ENCODE measurements around the gene NFIA.

The NFIA gene

DNA sequence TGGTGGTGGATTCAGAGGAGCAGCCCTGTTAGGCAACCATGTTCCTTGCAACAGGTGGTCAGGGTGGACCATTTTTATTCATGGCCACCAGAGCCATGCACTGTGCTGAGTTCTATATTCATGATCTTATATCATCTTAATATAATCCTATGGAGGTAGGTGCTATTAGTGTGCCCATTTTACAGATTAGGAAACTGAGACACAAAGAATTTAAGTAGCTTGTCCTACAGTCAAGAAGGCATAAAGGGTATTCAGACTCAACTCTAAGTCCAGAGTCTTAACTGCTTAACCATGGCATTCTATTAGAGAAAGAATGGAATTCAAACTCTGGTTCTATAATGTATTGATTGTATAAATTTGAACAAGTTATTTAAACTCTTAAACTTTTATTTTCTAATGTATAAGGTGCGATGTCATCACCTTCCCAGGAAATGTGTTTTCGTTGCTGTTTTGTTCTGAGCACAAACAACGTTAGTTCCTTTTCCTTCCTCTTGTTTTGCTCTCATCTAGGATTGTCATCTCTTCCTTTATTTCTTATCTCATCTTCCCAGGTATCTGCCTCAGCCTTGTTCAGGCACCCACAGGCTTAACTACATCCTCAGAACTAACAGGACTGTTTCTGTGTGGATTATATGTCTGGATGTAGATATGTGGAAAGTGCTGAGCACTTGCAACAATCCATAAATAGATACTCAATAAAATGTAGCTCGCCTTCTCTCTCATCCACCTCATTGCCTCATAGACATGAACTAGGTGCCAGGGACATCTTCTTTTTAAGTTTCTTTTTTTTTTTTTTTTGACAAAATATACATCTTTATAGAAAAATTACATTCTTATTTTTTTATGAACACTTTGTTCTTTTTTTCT is 207.1 kb downstream of the NFIA start:
- Histone ChIP-seq H3K9ac (ENCODE audit: insufficient read length) (no peak overlapping the region), H3K9me3 (ENCODE audit: low read depth, low read length) (no peaks in the 10 kb centered on the region), H3K27ac (no peak overlapping the region), H3K4me3 (no peak overlapping the region), H3K36me3 (ENCODE audit: insufficient read depth, low read length) (no peaks in the 10 kb centered on the region)
- no peak for DNase-seq (ENCODE audit: low read depth, low spot score)
- TF ChIP-seq EZH2 (IDR thresholded peaks at IDR 0.05) (no peak), FOXP2 (optimal IDR thresholded peaks at IDR 0.05; ENCODE audit: control extremely low read depth, extremely low read length, insufficient read depth) (no peak), POLR2AphosphoS5 (IDR thresholded peaks at IDR 0.05; ENCODE audit: borderline replicate concordance, low read depth, low read length) (no peak)

DNA sequence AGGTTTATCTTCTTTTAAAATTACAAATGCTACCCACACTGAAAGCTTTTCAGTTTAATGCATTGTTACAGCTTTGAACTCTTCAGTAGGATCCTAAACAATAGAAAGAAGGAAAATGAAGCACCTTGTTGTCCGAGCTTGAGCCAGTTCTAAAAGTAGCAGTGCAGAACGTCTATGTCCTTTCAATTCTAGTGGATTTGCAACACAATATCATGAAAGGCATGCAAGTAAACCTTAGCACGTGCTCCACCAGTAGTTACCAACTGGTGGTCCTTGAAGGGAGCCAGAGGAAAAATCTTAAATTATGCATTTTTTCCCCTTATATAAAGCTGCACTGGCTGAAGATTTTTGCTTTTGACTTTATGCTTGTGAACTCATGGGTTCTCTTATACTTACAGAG is 208.2 kb downstream of the NFIA start:
- Histone ChIP-seq H3K27ac (no peak overlapping the region), H3K36me3 (ENCODE audit: insufficient read depth, low read length) (no peaks in the 10 kb centered on the region), H3K4me3 (no peak overlapping the region), H3K9me3 (ENCODE audit: low read depth, low read length) (no peaks in the 10 kb centered on the region), H3K9ac (ENCODE audit: insufficient read length) (no peak overlapping the region)
- TF ChIP-seq POLR2AphosphoS5 (IDR thresholded peaks at IDR 0.05; ENCODE audit: borderline replicate concordance, low read depth, low read length) (no peak), EZH2 (IDR thresholded peaks at IDR 0.05) (no peak), FOXP2 (optimal IDR thresholded peaks at IDR 0.05; ENCODE audit: control extremely low read depth, extremely low read length, insufficient read depth) (no peak)
- DNase-seq (ENCODE audit: low read depth, low spot score), result no peak

DNA sequence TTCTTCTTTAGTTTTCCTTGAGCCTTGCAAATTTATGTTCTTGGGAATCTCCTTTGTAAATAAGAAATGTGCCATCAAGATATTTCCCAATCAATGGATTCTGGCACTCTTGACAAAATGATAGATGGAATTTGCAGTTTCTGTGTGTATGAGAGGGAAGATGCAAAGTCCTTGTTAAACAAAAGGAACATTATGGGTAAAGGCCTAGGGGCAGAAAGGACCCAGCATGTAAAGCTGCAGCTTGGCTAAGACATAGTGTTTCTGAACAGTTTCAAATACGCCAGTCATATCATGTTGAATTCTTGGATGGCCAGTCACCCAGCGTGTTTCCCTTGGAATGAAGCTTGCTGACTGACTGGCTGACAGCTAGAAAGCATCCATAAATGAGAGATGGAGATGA is 210.8 kb downstream of the NFIA start:
- Histone ChIP-seq H3K9ac (ENCODE audit: insufficient read length) (no peak overlapping the region), H3K27ac (no peak overlapping the region)
- TF ChIP-seq FOXP2 (optimal IDR thresholded peaks at IDR 0.05; ENCODE audit: control extremely low read depth, extremely low read length, insufficient read depth) (no peak), POLR2AphosphoS5 (IDR thresholded peaks at IDR 0.05; ENCODE audit: borderline replicate concordance, low read depth, low read length) (no peak), EZH2 (IDR thresholded peaks at IDR 0.05) (no peak)

DNA sequence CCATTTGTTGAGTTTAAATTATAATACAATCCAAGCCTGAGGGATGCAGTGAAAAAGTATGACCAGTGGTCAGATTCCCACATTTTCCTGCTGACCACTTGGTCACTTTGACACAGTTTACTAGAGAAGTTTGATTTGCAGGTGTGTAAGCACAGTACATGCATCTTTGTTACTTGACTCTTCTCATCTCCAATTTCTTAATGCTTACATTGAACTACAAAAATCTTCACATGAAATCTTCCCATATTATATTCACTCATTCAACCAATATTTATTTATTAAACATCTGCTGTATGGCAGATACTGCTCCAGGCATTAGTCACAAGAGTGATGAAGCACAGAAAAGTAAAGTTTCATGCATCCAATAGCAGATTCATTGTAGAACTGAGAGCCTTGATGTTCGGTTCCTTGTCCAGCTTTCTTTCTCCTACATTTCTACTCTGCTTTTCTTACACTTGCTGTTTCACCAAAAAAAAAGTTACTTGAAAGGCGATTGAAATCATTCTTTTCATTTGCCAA is 211.7 kb downstream of the NFIA start:
- no peak for DNase-seq (ENCODE audit: low read depth, low spot score)
- Histone ChIP-seq H3K9ac (ENCODE audit: insufficient read length) (no peak overlapping the region), H3K36me3 (ENCODE audit: insufficient read depth, low read length) (no peaks in the 10 kb centered on the region), H3K4me3 (no peak overlapping the region), H3K27ac (no peak overlapping the region), H3K9me3 (ENCODE audit: low read depth, low read length) (no peaks in the 10 kb centered on the region)
- no peak for TF ChIP-seq POLR2AphosphoS5 (IDR thresholded peaks at IDR 0.05; ENCODE audit: borderline replicate concordance, low read depth, low read length)
- no peak for TF ChIP-seq EZH2 (IDR thresholded peaks at IDR 0.05)

More for the DNA sequence above, 210.8 kb downstream of the NFIA start:
- H3K4me3 ChIP-seq, result no peak overlapping the region
- H3K36me3 ChIP-seq (ENCODE audit: insufficient read depth, low read length), result no peaks in the 10 kb centered on the region
- H3K9me3 ChIP-seq (ENCODE audit: low read depth, low read length), result no peaks in the 10 kb centered on the region
- no peak for DNase-seq (ENCODE audit: low read depth, low spot score)

DNA sequence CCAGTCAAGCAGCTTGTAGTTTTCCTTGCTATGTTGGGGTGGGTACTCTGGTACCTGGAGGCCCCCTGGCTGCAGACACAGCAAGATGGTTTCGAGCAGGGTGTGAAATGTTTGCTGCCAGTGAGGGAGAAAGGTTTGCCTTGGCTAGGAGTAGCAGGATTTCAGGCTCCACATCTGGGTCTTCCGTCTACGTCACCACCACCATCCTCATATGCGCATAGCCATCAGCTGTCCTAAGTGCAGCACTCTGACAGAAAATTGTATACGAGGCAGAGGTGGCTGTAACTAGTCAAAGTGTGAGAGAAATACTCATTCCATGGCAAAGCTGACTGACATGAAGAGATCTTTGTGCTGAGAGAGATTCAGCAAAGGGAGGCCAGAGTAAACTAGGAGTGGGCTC is 212.6 kb downstream of the NFIA start:
- no peak overlapping the region for H3K4me3 ChIP-seq
- no peak overlapping the region for H3K9ac ChIP-seq (ENCODE audit: insufficient read length)
- H3K27ac ChIP-seq, result no peak overlapping the region
- no peak for TF ChIP-seq FOXP2 (optimal IDR thresholded peaks at IDR 0.05; ENCODE audit: control extremely low read depth, extremely low read length, insufficient read depth)
- TF ChIP-seq POLR2AphosphoS5 (IDR thresholded peaks at IDR 0.05; ENCODE audit: borderline replicate concordance, low read depth, low read length), result no peak
- no peak for TF ChIP-seq EZH2 (IDR thresholded peaks at IDR 0.05)
- no peaks in the 10 kb centered on the region for H3K36me3 ChIP-seq (ENCODE audit: insufficient read depth, low read length)
- no peak for DNase-seq (ENCODE audit: low read depth, low spot score)
- no peaks in the 10 kb centered on the region for H3K9me3 ChIP-seq (ENCODE audit: low read depth, low read length)

DNA sequence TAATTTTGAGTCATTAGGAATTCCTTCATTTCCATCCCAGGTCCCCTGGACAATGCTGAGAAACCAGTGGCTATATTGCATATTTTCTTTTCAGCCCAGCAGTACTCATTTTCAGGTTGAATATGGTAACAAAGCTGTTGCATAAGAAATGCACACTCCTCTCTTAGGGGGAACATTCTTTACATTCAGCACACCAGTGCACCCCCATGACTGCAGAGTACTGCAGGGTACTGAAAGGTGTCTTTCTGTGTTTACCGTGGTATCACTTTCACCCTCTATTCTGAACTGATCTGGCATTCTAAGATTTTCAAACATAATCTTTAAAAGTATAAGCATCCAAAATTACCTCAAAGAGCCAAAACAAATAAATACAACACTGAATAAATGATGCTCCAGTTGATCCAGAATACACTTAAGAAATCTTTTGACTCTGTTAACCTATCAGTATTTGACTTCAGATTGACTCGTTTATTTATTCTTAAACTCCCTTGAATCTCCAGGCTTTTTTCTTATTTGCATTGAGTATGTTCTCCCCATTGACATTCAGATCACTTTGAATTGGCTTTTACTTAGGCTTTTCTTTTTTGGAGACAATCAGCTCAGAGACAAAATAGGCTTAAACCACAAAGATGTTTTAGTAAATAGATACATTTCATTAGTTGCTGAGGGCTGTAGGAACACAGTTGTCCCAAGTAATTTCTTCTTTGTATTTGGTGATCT is 213.6 kb downstream of the NFIA start:
- DNase-seq (ENCODE audit: low read depth, low spot score), result no peak
- H3K9me3 ChIP-seq (ENCODE audit: low read depth, low read length), result no peaks in the 10 kb centered on the region

DNA sequence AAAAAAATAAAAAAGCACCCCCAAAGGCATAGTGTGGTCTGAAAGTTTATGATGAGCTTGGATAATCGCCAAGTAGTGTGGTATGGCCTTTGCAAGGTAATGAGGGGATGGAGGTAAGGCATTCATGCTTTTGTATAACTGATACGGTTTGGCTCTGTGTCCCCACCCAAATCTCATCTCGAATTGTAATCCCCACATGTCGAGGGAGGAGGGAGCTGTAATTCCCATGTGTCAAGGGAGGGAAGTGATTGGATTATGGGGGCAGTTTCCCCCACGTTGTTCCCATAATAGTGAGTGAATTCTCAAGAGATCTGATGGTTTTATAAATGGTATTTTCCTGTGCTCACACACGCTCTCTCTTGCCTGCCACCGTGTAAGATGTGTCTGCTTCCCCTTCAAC is 215.5 kb downstream of the NFIA start:
- Histone ChIP-seq H3K9ac (ENCODE audit: insufficient read length) (no peak overlapping the region), H3K9me3 (ENCODE audit: low read depth, low read length) (no peaks in the 10 kb centered on the region), H3K36me3 (ENCODE audit: insufficient read depth, low read length) (no peaks in the 10 kb centered on the region), H3K4me3 (no peak overlapping the region), H3K27ac (no peak overlapping the region)
- no peak for TF ChIP-seq POLR2AphosphoS5 (IDR thresholded peaks at IDR 0.05; ENCODE audit: borderline replicate concordance, low read depth, low read length)
- TF ChIP-seq FOXP2 (optimal IDR thresholded peaks at IDR 0.05; ENCODE audit: control extremely low read depth, extremely low read length, insufficient read depth), result no peak
- TF ChIP-seq EZH2 (IDR thresholded peaks at IDR 0.05), result no peak
- no peak for DNase-seq (ENCODE audit: low read depth, low spot score)

More for the DNA sequence above, 213.6 kb downstream of the NFIA start:
- TF ChIP-seq POLR2AphosphoS5 (IDR thresholded peaks at IDR 0.05; ENCODE audit: borderline replicate concordance, low read depth, low read length) (no peak), EZH2 (IDR thresholded peaks at IDR 0.05) (no peak), FOXP2 (optimal IDR thresholded peaks at IDR 0.05; ENCODE audit: control extremely low read depth, extremely low read length, insufficient read depth) (no peak)
- Histone ChIP-seq H3K27ac (no peak overlapping the region), H3K36me3 (ENCODE audit: insufficient read depth, low read length) (no peaks in the 10 kb centered on the region), H3K4me3 (no peak overlapping the region), H3K9ac (ENCODE audit: insufficient read length) (no peak overlapping the region)

DNA sequence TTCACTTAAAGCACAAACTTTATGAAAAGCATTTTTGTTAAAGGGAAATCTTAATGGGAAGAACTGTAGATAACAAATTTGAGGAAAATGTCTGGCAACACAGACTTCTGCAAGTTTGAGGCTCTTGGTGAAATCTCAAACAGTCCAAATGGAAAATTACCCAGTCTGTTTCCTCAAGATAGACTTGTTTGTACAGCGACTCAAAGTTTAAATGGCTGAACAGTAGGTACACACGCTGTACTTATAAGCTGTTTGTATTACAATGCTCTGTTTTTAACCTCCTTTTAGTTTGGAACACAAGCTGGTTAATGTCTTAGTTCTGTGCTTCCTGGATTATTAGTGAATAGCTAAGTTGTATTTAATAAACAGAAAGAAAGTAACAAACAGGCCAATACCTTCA is 217.1 kb downstream of the NFIA start:
- DNase-seq (ENCODE audit: low read depth, low spot score), result no peak
- Histone ChIP-seq H3K36me3 (ENCODE audit: insufficient read depth, low read length) (no peaks in the 10 kb centered on the region), H3K27ac (no peak overlapping the region), H3K9ac (ENCODE audit: insufficient read length) (no peak overlapping the region), H3K9me3 (ENCODE audit: low read depth, low read length) (no peaks in the 10 kb centered on the region), H3K4me3 (no peak overlapping the region)
- TF ChIP-seq POLR2AphosphoS5 (IDR thresholded peaks at IDR 0.05; ENCODE audit: borderline replicate concordance, low read depth, low read length) (no peak), EZH2 (IDR thresholded peaks at IDR 0.05) (no peak), FOXP2 (optimal IDR thresholded peaks at IDR 0.05; ENCODE audit: control extremely low read depth, extremely low read length, insufficient read depth) (no peak)
